ENCODE results near the gene ZNHIT6.
"Not testable (repeated sequence)": the region's sequence is repeated elsewhere in the genome, so short reads cannot be mapped to it uniquely, and the experiment has no call there.

The ZNHIT6 gene

GRCh38 chr1:85707990-85708828 lies at the start of gene ZNHIT6:
Gene ZNHIT6 (minus strand): TSS chr1:85708433. CDS start chr1:85708284, 149 bp downstream.
- DNase-seq = peak; percentile 94

GRCh38 chr1:85756864-85757263 lies 48.6 kb upstream of the ZNHIT6 start:
- DNase-seq = no peak

GRCh38 chr1:85748120-85748519 lies 39.9 kb upstream of the ZNHIT6 start:
- DNase-seq = no peak

GRCh38 chr1:85746777-85747176 lies 38.5 kb upstream of the ZNHIT6 start:
- DNase-seq = no peak

- no peak for DNase-seq
These were observed 35.6 kb upstream of the ZNHIT6 start for GRCh38 chr1:85743814-85744213.

- DNase-seq = no peak
These were observed 26.7 kb upstream of the ZNHIT6 start for GRCh38 chr1:85734931-85735330.

- no peak for DNase-seq
These were observed 10.6 kb upstream of the ZNHIT6 start for GRCh38 chr1:85718678-85719340.

GRCh38 chr1:85714418-85715114 lies 6.3 kb upstream of the ZNHIT6 start:
- DNase-seq = not testable (repeated sequence)

GRCh38 chr1:85708829-85709227 lies 595 bp upstream of the ZNHIT6 start:
- no peak for DNase-seq

- no peak for DNase-seq
These were observed 805 bp downstream of the ZNHIT6 start for GRCh38 chr1:85707267-85707989.

- DNase-seq = no peak
These were observed 2.3 kb downstream of the ZNHIT6 start for GRCh38 chr1:85705940-85706339.

- DNase-seq = no peak
These were observed 7.8 kb downstream of the ZNHIT6 start for GRCh38 chr1:85700422-85700821.

GRCh38 chr1:85697895-85698294 lies 10.3 kb downstream of the ZNHIT6 start:
- no peak for DNase-seq

GRCh38 chr1:85692730-85693314 lies 15.4 kb downstream of the ZNHIT6 start:
- no peak for DNase-seq

- DNase-seq = no peak
These were observed 18.3 kb downstream of the ZNHIT6 start for GRCh38 chr1:85689775-85690404.

GRCh38 chr1:85683292-85684025 lies 24.8 kb downstream of the ZNHIT6 start:
- DNase-seq = no peak

GRCh38 chr1:85681087-85681486 lies 27.1 kb downstream of the ZNHIT6 start:
- no peak for DNase-seq

GRCh38 chr1:85678193-85678592 lies 30.0 kb downstream of the ZNHIT6 start:
- DNase-seq = no peak

- DNase-seq = no peak
These were observed 30.6 kb downstream of the ZNHIT6 start for GRCh38 chr1:85677656-85678055.

GRCh38 chr1:85672031-85672660 lies 36.1 kb downstream of the ZNHIT6 start:
- DNase-seq = no peak

GRCh38 chr1:85665932-85666331 lies 42.3 kb downstream of the ZNHIT6 start:
- DNase-seq = no peak

Measured in activated effector memory CD4-positive, alpha-beta T cell treated with anti-CD3 and anti-CD28 coated beads, Interleukin-2, amount 50 U/mL, for 16 hours (primary cell).